Activated CD8-positive, alpha-beta memory T cell treated with anti-CD3 and anti-CD28 coated beads, Interleukin-2, amount 50 U/mL, for 48 hours (primary cell): Measurements from ENCODE around the gene TEAD2.

Source experiments
- DNase-seq: peaks from one replicate; pipeline ENCODE4 v3.0.0-alpha.2; 2020

The TEAD2 gene

DNA sequence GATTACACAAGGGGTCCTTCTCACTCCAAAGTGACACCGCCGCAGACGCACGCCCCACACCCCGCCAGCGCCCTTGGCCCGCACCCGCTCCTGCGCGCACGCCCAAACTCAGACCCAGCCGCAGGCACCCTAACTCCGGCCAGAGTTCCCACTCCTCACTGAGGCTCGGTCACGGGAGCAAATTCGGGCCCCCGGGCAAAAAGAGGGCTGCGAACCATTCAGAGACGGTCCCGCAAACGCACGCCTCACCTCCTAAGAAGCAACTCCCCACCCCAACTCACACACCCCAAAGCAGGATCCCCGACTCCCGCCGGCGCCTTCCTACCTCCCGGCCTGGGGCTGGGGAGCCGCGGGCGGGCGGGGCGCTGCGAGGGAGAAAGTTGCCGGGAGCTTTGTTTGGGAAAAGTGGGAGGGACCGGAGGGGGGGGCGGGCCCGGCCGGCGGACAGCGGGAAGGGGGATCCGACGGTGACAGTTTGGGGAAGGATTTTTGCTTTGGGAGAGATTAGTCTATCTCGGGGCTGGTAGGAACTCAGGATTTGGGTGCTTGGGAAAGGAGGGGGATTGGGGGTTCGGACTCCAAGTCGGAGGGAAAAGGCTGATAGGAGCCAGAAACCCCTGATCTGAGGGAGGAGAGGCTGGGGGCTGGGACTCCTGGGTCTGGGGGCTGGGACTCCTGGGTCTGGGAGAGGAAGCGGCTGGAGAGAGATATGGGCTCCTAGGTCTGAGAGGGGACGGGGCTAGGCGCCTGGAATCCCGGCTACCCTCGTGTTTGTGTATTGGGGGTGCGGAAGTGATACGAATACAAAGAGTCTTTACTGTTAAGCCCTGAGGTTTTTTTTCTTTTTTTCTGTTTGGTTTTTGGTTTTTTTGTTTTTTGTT lies at the start of gene TEAD2:
Gene TEAD2, minus strand, starts transcription at position 369 of the 881 bp plus-strand sequence. CDS start 2,341 bp downstream, outside the sequence.
- no peak for DNase-seq

DNA sequence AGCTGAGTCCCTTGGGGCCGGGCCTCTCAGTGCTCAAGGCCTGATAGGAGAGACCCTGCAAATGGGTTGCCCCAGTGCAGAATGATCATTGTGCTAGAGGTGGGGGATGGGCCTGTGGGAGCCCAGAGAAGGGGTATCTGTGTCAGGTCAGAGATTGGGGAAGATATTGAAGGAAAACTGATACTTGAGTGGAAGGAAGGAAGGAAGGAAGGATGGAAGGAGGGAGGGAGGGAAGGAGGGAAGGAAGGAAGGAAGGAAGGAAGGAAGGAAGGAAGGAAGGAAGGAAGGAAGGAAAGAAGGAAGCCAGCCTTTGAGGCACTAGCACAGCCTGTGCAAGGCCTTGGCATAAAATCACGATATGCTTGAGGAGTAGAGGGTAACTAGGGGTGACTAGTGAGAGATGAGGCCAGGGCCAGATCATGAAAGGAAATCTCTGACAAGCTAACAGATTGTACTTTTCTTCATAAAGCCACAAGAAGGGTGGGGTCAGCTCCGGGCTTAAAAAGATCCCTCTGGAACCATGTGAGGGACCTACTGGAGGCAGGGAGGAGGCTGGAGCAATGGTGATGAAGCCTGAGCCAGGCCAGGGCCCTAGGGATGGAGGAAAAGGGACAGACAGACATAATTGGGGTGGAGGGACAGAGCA lies 49.6 kb upstream of the TEAD2 start:
- no peak for DNase-seq

DNA sequence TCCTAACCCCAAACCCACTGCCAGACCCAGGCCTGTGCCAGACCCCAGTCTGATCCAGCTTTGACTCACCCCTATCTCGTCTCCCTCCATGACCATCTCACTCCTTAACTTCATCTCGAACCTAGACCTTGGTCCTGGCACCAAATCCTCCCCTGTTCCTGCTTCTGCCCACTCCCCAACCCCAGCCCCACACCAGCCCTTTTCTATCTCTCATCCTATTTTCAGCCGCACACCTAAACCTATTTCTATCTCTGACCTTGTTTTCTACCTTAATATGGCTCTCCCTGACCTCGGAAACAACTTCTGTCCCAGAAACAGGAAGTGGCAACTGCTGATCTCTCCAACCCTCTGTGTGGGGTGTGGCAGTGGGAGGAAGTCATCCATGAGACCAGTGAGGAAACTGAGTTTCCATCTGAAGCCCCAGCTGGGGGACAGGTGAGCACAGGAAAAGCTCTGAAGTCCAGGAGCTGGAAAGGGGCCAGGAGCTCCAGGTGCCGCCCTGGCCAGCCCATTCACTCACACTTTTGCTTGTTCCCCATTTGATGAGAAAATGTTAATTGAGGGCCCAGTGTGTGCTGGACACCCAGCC lies 47.3 kb upstream of the TEAD2 start:
- no peak for DNase-seq

DNA sequence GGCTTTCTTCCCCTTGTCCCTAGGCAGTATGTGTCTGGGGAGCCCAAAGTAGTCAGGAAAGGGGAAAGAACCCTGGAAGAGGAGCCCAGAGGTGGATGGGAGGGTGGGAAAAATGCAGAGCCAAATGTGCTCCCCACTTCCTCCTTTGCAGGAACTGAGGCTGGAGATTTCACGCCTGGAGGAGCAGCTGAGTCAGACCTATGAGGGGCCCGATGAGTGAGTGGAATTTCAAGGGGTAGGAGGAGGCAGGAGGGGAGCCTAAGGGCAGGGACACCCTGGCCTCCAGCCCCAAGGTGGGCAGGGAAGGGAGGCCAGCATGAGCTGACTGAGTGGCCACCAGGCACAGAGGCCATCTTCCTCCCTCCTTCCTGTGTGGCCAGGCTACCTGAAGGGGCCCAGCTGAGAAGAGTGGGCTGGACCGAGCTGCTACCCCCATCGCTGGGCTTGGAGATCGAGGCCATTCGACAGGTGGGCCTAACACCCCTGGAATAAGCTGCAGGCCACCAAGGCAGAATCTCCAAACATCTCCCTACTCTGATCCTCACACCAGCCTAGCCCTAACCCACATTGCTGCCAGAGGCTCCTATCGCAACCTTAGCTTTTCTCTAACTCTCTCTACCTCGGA lies 46.7 kb upstream of the TEAD2 start:
- no peak for DNase-seq

DNA sequence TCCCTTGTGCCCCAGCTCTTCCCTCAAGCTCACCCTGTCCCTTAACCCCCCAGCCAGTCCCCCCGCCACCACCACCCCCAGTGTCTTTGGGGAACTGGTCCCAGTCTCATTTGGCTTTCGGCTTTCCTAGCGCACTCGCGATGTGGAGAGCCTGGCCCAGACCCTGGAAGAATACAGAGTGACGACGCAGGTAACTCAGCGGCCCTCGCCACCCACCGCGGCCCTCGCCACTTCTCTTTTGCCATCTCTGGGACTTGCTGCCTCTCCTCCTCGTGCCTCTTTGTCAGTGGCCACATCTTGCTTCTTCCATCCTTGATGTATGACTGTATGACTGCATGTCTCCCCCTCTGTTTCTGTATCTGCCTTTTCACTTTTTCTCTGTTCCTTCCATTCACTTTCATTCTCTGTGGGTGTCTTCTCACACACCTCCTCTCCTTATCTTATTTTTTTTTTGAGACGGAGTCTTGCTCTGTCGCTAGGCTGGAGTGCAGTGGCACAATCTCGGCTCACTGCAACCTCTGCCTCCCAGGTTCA lies 45.3 kb upstream of the TEAD2 start:
- no peak for DNase-seq

DNA sequence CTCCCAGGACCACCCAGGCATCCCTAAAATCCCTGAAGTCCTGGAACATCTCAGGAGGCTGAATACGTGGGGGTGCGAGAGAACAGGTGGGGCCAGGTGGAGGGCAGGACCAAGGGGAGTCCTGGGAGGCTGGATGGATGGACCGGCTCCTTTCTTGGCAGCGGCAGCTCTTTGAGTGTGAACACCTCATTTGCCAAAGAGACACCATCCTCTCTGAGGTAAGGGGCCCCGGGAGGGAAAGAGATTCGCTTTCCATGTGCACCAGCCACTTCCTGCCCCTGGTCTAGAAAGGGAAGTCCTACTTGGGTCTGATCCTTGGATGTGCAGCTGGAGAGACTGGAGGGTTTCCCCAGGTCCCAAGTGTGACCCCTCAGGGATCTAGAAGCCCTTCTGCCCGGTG lies 44.9 kb upstream of the TEAD2 start:
- DNase-seq: no peak

DNA sequence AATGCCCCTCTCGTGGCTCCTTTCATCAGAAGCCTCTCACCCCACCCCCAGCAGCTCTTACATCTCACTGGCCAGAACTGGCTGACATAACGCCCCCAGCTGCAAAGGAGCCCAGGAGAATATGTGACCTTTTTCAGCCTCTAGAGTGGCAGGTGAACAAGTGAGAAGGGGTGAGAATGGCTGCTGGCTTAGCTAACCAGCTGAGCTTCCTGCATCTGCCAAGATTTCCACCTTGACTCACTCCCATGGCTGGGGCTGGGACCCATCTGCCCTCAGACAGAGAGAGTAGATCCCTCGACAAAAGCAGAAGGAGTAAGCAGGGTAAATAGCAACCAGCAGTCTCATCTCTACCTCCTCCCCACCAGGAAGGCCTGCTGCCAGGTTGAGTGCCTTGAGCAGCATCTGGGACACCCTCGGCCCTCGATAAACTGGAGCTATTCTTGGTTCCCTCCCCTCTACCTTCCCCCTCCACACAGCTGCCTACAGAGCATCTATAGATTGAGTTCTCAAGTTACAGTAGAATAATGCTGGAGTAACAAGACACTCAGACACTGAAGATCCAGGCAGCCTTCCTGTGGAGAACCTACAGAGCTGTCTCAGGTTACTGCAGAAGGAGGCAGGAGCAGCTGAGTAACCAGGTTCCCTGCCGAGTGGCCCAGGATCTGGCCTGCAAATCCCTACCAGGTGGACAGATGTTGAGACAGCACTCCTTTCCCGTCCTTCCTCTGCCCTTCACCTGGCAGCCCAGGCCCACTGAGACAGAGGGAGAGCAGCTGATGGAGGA lies 41.4 kb upstream of the TEAD2 start:
- DNase-seq: no peak

DNA sequence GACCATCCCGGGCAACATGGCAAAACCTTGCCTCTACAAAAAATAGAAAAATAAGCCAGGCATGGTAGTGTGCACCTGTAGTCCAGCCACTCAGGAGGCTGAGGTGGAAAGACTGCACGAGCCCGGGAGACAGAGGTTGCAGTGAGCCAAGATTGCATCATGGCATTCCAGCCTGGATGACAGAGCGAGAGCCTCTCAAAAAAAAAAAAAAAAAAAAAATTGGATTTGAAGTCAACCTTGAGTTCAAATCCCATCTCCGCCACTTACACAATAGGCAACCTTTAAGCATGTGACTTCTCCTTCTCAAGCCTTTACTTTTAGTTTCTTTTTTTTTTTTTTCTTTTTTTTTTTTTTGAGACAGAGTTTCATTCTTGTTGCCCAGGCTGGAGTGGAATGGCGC lies 37.8 kb upstream of the TEAD2 start:
- no peak for DNase-seq

DNA sequence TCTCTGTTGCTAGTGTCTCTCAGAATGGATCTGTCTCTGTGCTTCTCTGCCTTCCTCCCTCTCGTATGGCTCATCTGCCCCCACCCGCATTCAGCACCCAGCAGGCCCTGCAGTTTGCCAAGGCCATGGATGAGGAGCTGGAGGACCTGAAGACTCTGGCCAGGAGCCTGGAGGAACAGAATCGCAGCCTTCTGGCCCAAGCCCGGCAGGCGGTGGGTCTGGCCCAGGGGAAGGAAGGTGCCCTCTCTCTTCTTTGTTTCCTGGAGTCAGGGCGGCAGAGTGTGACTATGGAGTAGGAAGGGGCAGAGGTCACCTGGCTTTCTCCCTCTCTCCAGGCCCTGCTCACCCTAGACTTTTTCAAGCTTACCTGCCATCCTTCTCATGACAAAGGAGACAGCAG lies 36.7 kb upstream of the TEAD2 start:
- DNase-seq: no peak

DNA sequence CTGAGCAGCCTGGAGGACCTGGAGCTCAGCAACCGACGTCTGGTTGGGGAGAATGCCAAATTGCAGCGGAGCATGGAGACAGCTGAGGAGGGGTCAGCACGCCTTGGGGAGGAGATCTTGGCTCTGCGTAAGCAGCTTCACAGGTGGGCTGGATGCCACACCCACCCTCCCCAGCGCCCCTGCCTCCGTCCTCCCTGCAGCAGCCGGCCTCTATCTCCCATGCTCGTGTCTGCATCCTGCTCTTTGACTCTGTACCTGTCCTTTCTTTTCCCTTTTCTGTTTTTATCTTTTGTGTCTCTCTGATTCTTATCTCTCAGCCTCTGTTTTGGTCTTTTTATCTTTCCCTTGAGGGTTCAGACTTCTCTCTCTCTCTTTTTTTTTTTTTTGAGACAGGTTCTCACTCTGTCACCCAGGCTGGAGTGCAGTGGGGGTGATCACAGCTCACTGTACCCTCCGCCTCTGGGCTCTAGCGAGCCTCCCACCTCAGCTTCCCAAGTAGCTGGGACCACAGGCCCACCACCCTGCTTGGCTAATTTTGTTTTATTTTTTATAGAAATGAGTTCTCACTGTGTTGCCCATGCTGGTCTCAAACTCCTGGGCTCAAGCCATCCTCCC lies 35.9 kb upstream of the TEAD2 start:
- DNase-seq: no peak

DNA sequence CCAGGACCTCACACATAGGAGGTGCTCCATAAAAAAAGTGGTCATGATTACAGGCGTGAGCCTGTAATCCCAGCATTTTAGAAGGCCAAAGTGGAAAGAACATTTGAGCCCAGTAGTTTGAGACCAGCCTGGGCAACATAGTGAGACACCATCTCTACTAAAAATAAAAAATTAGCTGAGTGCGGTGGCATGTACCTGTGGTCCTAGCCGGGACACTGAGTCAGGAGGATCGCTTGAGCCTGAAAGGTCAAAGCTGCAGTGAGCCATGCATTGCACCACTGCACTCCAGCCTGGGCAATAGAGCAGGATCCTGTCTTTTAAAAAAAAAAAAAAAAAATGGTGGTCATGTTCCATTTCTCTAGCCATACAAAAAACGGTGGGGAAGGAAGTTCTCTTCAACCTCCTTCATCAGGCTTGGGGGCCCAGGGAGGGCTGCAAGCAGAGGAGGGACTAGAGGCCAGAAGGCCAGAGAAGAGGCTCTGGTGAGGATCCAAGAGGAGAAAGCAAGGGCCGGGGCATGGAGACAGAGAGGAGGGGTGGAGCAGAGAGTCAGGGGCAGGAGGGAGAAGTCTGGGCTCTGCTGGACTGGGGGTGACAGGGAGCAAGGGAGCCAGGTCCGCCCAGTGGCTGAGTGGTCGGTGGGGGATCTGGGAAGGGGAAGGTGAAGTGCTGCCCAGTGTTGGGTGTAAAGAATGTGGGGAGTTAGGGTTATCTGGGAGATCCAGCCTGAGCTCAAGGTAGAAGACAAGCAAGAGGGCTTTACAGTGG lies 34.7 kb upstream of the TEAD2 start:
- no peak for DNase-seq

DNA sequence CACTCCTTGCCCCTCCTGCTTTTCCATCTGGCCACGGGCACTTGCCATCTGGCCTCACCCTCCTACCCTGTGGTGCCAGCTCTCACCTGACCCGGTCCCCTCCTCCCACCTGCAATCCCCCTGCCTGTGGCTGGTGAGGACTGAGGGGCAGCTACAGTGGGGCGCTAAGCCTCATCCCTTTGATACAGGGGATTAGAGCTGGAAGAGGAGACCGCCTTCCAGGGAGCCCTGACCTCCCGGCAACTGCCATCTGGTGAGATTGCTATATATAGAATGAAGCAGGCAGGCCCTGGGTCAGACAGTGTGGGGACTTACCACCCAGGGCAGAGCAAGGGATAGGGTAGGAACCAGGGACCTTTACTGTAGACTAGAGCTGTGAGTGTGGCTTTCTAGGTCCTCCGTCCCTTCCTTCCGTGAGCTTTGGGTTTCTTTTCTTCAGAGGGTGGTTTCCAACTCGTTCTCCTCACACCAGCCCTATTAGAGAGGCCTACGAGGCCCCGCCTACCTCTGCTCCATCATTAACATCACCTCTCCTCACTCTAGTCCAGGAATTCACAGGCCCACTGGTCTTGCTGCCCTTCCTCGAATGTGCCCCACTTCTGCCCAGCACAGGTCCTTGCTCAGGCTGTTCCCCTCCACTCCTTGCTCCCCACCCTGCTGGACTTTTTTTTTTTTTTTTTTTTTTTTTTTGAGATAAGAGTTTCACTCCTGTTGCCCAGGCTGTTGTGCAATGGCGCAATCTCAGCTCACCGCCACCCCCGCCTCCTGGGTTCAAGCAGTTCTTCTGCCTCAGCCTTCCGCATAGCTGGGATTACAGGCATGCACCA lies 33.6 kb upstream of the TEAD2 start:
- no peak for DNase-seq

DNA sequence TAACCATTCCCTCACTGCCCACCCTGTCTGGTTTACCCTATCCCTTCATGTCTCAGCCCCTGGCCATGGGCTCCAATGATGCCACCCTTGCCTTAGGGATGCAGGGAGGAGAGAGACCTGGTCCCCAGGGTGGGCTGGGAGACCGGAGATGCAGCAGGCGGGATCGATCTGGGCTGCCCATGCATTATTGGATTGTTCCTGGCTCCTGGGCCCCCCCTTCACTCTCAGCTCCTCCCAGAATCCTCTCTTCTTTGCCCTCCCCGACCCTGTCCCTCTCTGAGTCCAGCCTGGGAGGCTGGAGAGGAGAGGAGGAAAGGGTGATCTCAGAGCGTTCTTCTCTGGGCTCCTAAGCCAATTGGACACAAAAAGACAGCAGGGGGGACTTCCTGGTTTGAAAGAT lies 31.7 kb upstream of the TEAD2 start:
- no peak for DNase-seq

DNA sequence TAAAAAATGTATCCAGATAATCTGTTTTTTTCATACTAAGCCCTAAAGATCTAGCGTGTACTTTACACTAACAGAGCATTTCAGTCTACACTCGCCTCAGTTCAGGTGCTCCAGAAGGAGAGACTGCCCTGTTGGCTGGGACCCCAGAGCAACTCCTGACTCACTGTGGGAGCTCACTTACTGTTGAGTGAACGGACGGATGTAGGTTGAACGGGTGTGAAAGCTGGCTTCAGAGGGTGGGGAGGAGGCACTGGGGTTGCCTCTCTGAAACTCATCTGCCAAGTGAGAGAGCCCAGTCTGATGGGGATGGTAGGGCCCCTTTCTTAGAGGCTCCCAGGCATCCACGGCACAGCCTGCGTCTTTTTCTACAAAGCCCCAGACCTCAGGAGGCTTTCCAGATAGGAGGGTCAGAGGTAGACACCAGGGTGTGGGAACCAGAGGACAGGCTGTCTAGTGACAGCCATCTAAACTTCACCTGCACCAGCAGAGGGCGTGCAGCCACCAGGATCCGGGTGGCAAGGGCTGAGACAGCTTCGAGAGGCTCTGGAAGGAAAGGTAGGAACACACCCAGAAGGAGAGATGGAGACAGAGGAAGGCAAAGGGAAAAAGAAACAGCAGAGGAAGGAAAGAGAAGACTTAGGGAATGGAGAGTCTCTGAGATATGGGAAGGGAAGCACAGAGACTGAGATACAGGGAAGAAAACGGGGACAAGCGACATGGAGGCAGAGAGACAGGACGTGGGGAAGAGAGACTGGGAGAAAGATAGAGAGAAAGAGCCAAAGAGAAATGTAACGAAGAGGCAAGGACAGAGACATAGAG lies 29.6 kb upstream of the TEAD2 start:
- DNase-seq: peak; percentile 84

DNA sequence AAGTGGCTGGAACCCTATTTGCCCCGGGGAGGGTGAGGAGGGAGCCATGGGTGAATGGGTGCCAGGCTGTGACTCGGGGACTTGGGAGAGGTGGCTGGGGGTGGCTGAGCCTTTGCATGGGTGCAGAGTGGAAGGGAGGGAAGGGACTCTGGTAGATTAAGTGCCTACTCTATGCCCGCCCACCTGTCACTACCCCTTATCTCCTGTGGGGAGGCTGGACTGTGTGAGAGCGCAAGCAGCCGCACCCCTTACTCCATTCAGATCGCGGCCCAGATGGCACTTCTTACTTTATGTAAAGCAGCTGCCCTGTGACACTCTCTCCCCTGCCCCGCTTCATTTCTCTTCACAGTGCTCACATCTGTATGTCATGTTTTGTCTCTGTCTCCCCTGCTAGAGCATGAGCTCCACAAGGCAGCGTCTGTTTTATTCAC lies 28.7 kb upstream of the TEAD2 start:
- no peak for DNase-seq

DNA sequence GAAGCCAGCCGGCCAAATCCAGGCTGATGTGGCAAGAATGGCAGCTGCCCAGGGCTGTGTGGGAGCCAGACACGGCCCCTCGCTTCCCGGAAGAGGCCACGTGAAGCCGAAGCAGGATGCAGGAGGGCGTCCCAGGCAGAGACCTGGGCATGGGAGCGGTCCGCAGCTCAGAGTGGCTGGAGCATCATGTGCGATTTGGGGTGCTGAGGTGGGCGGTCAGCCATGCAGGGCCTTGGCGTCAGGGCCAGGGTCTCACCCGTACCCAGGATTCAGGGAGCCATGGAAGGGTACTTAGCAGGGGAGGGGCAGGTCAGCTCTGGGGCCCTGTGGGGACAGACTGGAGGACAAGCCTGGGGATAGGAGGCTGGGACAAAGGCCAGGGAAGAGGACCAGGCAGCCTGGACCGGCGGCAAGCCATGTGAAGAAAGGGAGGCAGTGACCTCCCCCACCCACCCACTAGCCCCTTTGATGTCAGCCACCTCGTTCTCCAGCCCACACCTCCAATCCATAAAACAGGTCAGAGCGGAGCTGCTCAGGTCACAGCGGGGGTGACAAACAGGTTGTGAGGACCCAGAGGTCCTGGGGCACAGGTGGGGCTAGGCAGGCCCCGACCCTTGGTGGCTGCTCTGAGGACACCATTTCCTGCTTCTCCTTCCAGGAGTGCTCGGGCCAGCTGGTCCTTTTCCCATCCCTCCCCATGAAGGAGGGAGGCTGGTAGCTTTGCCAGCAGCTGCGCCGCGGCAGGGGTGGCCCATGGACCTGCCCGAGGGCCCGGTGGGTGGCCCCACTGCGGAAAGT lies 28.1 kb upstream of the TEAD2 start:
- no peak for DNase-seq

DNA sequence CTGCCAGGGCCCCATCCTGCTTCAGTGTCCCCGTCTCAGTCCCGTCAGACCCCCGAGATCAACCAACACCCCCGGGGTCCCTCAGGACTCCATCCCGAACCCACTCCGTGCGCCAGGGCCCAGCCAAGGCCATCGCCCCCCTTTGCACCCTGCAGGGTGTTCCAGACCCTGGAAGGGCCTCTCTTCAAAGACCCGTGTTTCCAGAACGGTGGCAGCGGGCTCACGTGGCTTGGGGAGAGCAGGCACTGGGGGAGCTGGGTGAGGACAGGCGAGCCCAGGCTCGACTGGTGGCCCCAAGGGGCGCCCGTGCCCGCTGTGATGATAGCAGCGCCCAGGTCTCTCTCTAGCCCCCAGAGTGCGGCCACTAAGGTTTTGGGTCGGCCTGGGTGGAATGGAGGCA lies 27.2 kb upstream of the TEAD2 start:
- no peak for DNase-seq

DNA sequence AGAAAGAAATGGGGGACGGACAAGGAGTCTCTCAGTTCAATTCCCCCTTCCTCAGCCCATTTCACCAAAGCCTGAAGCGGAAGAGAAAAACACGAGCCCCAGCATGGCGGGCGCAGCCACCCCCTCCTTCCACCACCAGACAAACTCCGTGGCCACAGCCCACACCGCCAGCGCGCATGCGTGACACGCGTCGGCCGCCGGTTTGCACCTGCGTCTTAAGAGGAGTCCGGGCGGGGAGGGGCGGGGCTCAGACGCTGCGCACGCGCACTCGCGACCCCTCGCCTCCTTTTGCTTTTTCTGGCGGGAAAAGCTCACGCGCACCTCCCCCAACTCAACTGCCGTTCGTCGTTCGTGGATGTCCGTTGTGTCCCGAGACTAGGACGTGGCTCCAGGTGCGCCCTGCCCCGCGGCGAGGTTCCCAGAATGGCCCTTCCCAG lies 25.7 kb upstream of the TEAD2 start, which contains the start of gene KASH5:
Gene KASH5, plus strand, starts transcription at position 314 of the 437 bp plus-strand sequence. CDS start 2,635 bp downstream, outside the sequence.
- DNase-seq: peak; percentile 93
